HepG2 (cell line): ENCODE measurements around the gene GDPGP1. TPM values are rescaled to one million over a fixed set of nuclear protein-coding genes. Genes with fewer than 3 reads are reported as not detected.

Experiments
- CBX5 ChIP-seq: sonication (generic); formaldehyde crosslinking; IDR thresholded peaks from 2 replicates; pipeline ENCODE4 v1.4.0; 2020; ENCODE audit warnings: missing genetic modification reagents, borderline replicate concordance
- CCDC6 ChIP-seq: sonication (generic); formaldehyde crosslinking; IDR thresholded peaks from 2 replicates; pipeline ENCODE4 v1.8.1; 2022; ENCODE audit warnings: mild to moderate bottlenecking, missing genetic modification reagents, moderate library complexity
- HMG20B ChIP-seq: conservative IDR thresholded peaks from 2 replicates; pipeline ENCODE4 v1.6.1; 2016; ENCODE audit warnings: missing genetic modification reagents, missing compliant biosample characterization
- KLF15 ChIP-seq: sonication (generic); formaldehyde crosslinking; IDR thresholded peaks from 2 replicates; pipeline ENCODE4 v1.8.1; 2023; ENCODE audit warnings: borderline replicate concordance, mild to moderate bottlenecking, inconsistent platforms, missing genetic modification reagents, mixed read lengths
- KMT2A ChIP-seq: sonication (generic); formaldehyde crosslinking; IDR thresholded peaks from 2 replicates; pipeline ENCODE4 v1.4.0; 2020; ENCODE audit warnings: missing genetic modification reagents
- MYC ChIP-seq: sonication (generic); formaldehyde crosslinking; IDR thresholded peaks from 2 replicates; pipeline ENCODE4 v1.9.0; 2021; ENCODE audit warnings: missing genetic modification reagents, borderline replicate concordance
- NRL ChIP-seq: sonication (generic); formaldehyde crosslinking; IDR thresholded peaks from 2 replicates; pipeline ENCODE4 v1.5.0; 2020; ENCODE audit warnings: missing genetic modification reagents, mild to moderate bottlenecking, moderate library complexity, borderline replicate concordance
- ZNF205 ChIP-seq: IDR thresholded peaks from 2 replicates; pipeline ENCODE4 v1.6.1; 2018; ENCODE audit warnings: missing biosample characterization, missing genetic modification reagents
- ZNF234 ChIP-seq: sonication (generic); formaldehyde crosslinking; conservative IDR thresholded peaks from 2 replicates; pipeline ENCODE4 v1.5.1; 2020; ENCODE audit warnings: mild to moderate bottlenecking, missing genetic modification reagents
- ZNF34 ChIP-seq: sonication (generic); formaldehyde crosslinking; IDR thresholded peaks from 2 replicates; pipeline ENCODE4 v1.4.0; 2020; ENCODE audit warnings: mild to moderate bottlenecking, missing genetic modification reagents, borderline replicate concordance
- ZNF780A ChIP-seq: sonication (generic); formaldehyde crosslinking; IDR thresholded peaks from 2 replicates; pipeline ENCODE4 v1.8.0; 2022; ENCODE audit warnings: mild to moderate bottlenecking, missing genetic modification reagents, moderate library complexity
- polyA plus RNA-seq, 8 experiments: library from polyadenylated mRNA; depleted of rRNA in 3 of 8; stranded (reverse) in 7 of 8; unstranded in 1 of 8; fragments of >200 nt; fragmentation: Illumina TruSeq in 4 of 8; extraction: Trizol in 4 of 8; gene quantifications; 2 replicates each; pipeline versions ENCODE4 v1.2.1 to v1.2.3, GENCODE V29; 2011 to 2016; ENCODE audit warnings: low read depth in 4 of 8, missing spikeins in 1 of 8, mixed read lengths in 1 of 8; ENCODE audit not compliant: insufficient read depth in 1 of 8
- total RNA-seq, 5 experiments: library from RNA; depleted of rRNA; stranded (reverse); fragments of >200 nt; fragmentation: Illumina TruSeq; extraction: Trizol; gene quantifications; 2 replicates each; pipeline ENCODE4 v1.2.3, GENCODE V29; 2016; ENCODE audit warnings: low read depth in 1 of 5
- TF ChIP-seq, protein P1 (sequence below): sonication (generic); formaldehyde crosslinking; IDR thresholded peaks from 2 replicates; pipeline ENCODE4 v1.4.0; 2020; ENCODE audit warnings: missing genetic modification reagents
- TF ChIP-seq, protein P2 (sequence below): sonication (generic); formaldehyde crosslinking; IDR thresholded peaks from 2 replicates; pipeline ENCODE4 v1.8.0; 2022; ENCODE audit warnings: missing genetic modification reagents, mild to moderate bottlenecking, moderate library complexity, borderline replicate concordance
- TF ChIP-seq, protein P3 (sequence below): sonication (generic); formaldehyde crosslinking; IDR thresholded peaks from 2 replicates; pipeline ENCODE4 v1.5.1; 2020; ENCODE audit warnings: mild to moderate bottlenecking, missing genetic modification reagents, moderate library complexity
- TF ChIP-seq, protein P4 (sequence below): IDR thresholded peaks from 2 replicates; pipeline ENCODE4 v1.4.0; 2020; ENCODE audit warnings: mild to moderate bottlenecking, missing genetic modification reagents
- TF ChIP-seq, protein P5 (sequence below): sonication (generic); formaldehyde crosslinking; conservative IDR thresholded peaks from 2 replicates; pipeline ENCODE4 v1.8.0; 2022; ENCODE audit warnings: low read depth, missing genetic modification reagents

The GDPGP1 gene
- total and polyA plus RNA-seq, 2 of the 13 experiments (the other 11 are each of a cell fraction or from before 2014, with no cell fraction given): 1.5 to 4.3 TPM

DNA sequence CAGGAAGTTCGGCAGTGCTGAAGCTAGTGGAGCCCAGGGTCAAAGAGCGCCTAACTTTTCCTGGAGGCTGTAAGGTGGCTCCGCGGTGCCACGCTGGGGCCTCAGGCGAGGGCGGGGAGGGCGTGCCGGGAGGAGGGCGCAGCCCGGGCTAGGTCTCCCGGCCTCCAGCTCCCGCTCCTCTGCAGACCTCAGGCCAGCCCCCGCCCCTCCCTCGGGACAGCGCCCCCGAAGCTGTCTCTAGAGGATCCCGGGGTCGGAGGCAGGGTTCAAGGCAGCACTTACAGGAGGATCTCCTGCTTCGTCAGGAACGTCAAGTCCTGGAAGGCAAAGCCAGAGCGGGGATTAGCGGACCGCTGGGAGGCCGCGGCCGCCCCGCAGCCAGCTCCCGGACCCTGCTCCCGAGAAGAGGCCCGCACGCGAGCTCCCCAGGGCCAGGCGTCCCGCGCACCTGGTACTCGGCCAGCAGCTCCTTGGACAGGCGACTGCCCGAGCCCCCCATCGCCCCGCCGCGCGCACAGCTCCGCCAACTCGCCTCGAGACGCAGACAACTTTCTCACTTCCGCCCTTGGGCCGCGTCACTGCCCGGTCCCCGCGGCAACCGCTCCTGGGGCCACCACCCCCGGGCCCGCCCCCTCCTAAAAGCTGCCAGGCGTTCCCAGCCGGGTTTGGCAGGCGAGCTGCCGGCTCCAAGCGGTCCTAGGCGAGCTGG is 468 bp upstream of the GDPGP1 start, which contains the start of gene CIB1 (continued):
- peak; percentile 28; the same call in 1 of the 2 replicates for TF ChIP-seq NRL (CRISPR knock-in tag)
- TF ChIP-seq CBX5: peak; percentile 22; the same call in 1 of the 2 replicates
- no peak; the same call in 1 of the 2 replicates for TF ChIP-seq KLF15 (CRISPR knock-in tag)
- TF ChIP-seq MYC: peak; percentile 37; the same call in 1 of the 2 replicates
- no peak; the same call in 1 of the 2 replicates for TF ChIP-seq HMG20B (CRISPR knock-in tag)
- TF ChIP-seq, protein P1, sequence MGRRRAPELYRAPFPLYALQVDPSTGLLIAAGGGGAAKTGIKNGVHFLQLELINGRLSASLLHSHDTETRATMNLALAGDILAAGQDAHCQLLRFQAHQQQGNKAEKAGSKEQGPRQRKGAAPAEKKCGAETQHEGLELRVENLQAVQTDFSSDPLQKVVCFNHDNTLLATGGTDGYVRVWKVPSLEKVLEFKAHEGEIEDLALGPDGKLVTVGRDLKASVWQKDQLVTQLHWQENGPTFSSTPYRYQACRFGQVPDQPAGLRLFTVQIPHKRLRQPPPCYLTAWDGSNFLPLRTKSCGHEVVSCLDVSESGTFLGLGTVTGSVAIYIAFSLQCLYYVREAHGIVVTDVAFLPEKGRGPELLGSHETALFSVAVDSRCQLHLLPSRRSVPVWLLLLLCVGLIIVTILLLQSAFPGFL (CRISPR knock-in tag): no peak
- TF ChIP-seq ZNF34 (CRISPR knock-in tag): no peak
- 0 out of 2 replicates have a peak, but pooled peaks have one; percentile 45 for TF ChIP-seq ZNF234
- TF ChIP-seq, protein P2, sequence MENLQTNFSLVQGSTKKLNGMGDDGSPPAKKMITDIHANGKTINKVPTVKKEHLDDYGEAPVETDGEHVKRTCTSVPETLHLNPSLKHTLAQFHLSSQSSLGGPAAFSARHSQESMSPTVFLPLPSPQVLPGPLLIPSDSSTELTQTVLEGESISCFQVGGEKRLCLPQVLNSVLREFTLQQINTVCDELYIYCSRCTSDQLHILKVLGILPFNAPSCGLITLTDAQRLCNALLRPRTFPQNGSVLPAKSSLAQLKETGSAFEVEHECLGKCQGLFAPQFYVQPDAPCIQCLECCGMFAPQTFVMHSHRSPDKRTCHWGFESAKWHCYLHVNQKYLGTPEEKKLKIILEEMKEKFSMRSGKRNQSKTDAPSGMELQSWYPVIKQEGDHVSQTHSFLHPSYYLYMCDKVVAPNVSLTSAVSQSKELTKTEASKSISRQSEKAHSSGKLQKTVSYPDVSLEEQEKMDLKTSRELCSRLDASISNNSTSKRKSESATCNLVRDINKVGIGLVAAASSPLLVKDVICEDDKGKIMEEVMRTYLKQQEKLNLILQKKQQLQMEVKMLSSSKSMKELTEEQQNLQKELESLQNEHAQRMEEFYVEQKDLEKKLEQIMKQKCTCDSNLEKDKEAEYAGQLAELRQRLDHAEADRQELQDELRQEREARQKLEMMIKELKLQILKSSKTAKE: no peak
- TF ChIP-seq CCDC6 (CRISPR knock-in tag): peak; percentile 88; the same call in 1 of the 2 replicates
- peak; percentile 93 for TF ChIP-seq ZNF780A
- TF ChIP-seq, protein P3, sequence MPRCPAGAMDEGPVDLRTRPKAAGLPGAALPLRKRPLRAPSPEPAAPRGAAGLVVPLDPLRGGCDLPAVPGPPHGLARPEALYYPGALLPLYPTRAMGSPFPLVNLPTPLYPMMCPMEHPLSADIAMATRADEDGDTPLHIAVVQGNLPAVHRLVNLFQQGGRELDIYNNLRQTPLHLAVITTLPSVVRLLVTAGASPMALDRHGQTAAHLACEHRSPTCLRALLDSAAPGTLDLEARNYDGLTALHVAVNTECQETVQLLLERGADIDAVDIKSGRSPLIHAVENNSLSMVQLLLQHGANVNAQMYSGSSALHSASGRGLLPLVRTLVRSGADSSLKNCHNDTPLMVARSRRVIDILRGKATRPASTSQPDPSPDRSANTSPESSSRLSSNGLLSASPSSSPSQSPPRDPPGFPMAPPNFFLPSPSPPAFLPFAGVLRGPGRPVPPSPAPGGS (CRISPR knock-in tag): 0 out of 2 replicates have a peak, but pooled peaks have one; percentile 42
- TF ChIP-seq ZNF205 (CRISPR knock-in tag): peak; percentile 22; the same call in 1 of the 2 replicates
- TF ChIP-seq, protein P4, sequence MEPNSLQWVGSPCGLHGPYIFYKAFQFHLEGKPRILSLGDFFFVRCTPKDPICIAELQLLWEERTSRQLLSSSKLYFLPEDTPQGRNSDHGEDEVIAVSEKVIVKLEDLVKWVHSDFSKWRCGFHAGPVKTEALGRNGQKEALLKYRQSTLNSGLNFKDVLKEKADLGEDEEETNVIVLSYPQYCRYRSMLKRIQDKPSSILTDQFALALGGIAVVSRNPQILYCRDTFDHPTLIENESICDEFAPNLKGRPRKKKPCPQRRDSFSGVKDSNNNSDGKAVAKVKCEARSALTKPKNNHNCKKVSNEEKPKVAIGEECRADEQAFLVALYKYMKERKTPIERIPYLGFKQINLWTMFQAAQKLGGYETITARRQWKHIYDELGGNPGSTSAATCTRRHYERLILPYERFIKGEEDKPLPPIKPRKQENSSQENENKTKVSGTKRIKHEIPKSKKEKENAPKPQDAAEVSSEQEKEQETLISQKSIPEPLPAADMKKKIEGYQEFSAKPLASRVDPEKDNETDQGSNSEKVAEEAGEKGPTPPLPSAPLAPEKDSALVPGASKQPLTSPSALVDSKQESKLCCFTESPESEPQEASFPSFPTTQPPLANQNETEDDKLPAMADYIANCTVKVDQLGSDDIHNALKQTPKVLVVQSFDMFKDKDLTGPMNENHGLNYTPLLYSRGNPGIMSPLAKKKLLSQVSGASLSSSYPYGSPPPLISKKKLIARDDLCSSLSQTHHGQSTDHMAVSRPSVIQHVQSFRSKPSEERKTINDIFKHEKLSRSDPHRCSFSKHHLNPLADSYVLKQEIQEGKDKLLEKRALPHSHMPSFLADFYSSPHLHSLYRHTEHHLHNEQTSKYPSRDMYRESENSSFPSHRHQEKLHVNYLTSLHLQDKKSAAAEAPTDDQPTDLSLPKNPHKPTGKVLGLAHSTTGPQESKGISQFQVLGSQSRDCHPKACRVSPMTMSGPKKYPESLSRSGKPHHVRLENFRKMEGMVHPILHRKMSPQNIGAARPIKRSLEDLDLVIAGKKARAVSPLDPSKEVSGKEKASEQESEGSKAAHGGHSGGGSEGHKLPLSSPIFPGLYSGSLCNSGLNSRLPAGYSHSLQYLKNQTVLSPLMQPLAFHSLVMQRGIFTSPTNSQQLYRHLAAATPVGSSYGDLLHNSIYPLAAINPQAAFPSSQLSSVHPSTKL (CRISPR knock-in tag): peak; percentile 21; the same call in 1 of the 2 replicates
- peak; percentile 65 for TF ChIP-seq KMT2A (CRISPR knock-in tag)
- TF ChIP-seq, protein P5, sequence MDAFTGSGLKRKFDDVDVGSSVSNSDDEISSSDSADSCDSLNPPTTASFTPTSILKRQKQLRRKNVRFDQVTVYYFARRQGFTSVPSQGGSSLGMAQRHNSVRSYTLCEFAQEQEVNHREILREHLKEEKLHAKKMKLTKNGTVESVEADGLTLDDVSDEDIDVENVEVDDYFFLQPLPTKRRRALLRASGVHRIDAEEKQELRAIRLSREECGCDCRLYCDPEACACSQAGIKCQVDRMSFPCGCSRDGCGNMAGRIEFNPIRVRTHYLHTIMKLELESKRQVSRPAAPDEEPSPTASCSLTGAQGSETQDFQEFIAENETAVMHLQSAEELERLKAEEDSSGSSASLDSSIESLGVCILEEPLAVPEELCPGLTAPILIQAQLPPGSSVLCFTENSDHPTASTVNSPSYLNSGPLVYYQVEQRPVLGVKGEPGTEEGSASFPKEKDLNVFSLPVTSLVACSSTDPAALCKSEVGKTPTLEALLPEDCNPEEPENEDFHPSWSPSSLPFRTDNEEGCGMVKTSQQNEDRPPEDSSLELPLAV (CRISPR knock-in tag): no peak
